ENCODE results near the gene RBMS3.
"Not testable (repeated sequence)": the region's sequence is repeated elsewhere in the genome, so short reads cannot be mapped to it uniquely, and the experiment has no call there.

Gene RBMS3

GRCh38 chr3:29280404-29281093 lies at the start of gene RBMS3:
RBMS3 (plus strand) TSS chr3:29281071.
- peak; percentile 16 for DNase-seq

GRCh38 chr3:29233126-29233525 lies 47.7 kb upstream of the RBMS3 start:
- DNase-seq, result not testable (repeated sequence)

- DNase-seq, result no peak
Observed at GRCh38 chr3:29236146-29236840, 44.6 kb upstream of the RBMS3 start.

GRCh38 chr3:29239376-29239775 lies 41.5 kb upstream of the RBMS3 start:
- no peak for DNase-seq

GRCh38 chr3:29240248-29240647 lies 40.6 kb upstream of the RBMS3 start:
- no peak for DNase-seq

GRCh38 chr3:29240887-29241286 lies 40.0 kb upstream of the RBMS3 start:
- DNase-seq, result no peak

GRCh38 chr3:29241855-29242254 lies 39.0 kb upstream of the RBMS3 start:
- DNase-seq, result no peak

GRCh38 chr3:29242296-29242695 lies 38.6 kb upstream of the RBMS3 start:
- DNase-seq, result no peak

- DNase-seq, result no peak
Observed at GRCh38 chr3:29245441-29245840, 35.4 kb upstream of the RBMS3 start.

GRCh38 chr3:29247088-29247745 lies 33.7 kb upstream of the RBMS3 start:
- DNase-seq, result no peak

- DNase-seq, result no peak
Observed at GRCh38 chr3:29249829-29250345, 31.0 kb upstream of the RBMS3 start.

GRCh38 chr3:29255854-29256696 lies 24.8 kb upstream of the RBMS3 start:
- no peak for DNase-seq

- DNase-seq, result no peak
Observed at GRCh38 chr3:29258161-29258560, 22.7 kb upstream of the RBMS3 start.

- no peak for DNase-seq
Observed at GRCh38 chr3:29261119-29261518, 19.8 kb upstream of the RBMS3 start.

- DNase-seq, result no peak
Observed at GRCh38 chr3:29263476-29263875, 17.4 kb upstream of the RBMS3 start.

GRCh38 chr3:29265509-29266072 lies 15.3 kb upstream of the RBMS3 start:
- DNase-seq, result no peak

- peak; percentile 15 for DNase-seq
Observed at GRCh38 chr3:29267226-29267625, 13.6 kb upstream of the RBMS3 start.

- no peak for DNase-seq
Observed at GRCh38 chr3:29268651-29269050, 12.2 kb upstream of the RBMS3 start.

- DNase-seq, result no peak
Observed at GRCh38 chr3:29270752-29271151, 10.1 kb upstream of the RBMS3 start.

- no peak for DNase-seq
Observed at GRCh38 chr3:29271475-29271874, 9.4 kb upstream of the RBMS3 start.

GRCh38 chr3:29274667-29275066 lies 6.2 kb upstream of the RBMS3 start:
- no peak for DNase-seq

- no peak for DNase-seq
Observed at GRCh38 chr3:29275309-29275708, 5.6 kb upstream of the RBMS3 start.

- DNase-seq, result no peak
Observed at GRCh38 chr3:29277249-29277648, 3.6 kb upstream of the RBMS3 start.

Data from NCI-H1694 treated with DMSO at 0.1 percent for 48 hours (cell line).